Activated CD4-positive, alpha-beta T cell treated with anti-CD3 and anti-CD28 coated beads for 24 hours (primary cell): ENCODE results near the gene PMM2.
"Not testable (repeated sequence)": the region's sequence is repeated elsewhere in the genome, so short reads cannot be mapped to it uniquely, and the experiment has no call there.

Experiments
- DNase-seq, 2 donors: peaks; one replicate each; pipeline ENCODE4 v3.0.0-alpha.2; 2020; ENCODE audit warnings: low read depth in 2 of 2

PMM2 gene

GRCh38 chr16:8867216-8867931 lies 69.7 kb downstream of the PMM2 start:
- DNase-seq, result no peak

- DNase-seq, result no peak
Measured at GRCh38 chr16:8867932-8868415, 70.3 kb downstream of the PMM2 start.

- DNase-seq, result peak; percentile 72 to 76
Measured at GRCh38 chr16:8868416-8869211, 71.0 kb downstream of the PMM2 start, which contains the start of gene CARHSP1. CARHSP1 (minus strand) TSS chr16:8869006; CDS start chr16:8859328, 9,678 bp downstream.

GRCh38 chr16:8869212-8869987 lies 71.8 kb downstream of the PMM2 start:
- no peak for DNase-seq

- DNase-seq, result not testable (repeated sequence)
Measured at GRCh38 chr16:8869988-8870241, 72.3 kb downstream of the PMM2 start.

GRCh38 chr16:8872071-8872470 lies 74.4 kb downstream of the PMM2 start:
- no peak for DNase-seq

GRCh38 chr16:8872967-8873865 lies 75.6 kb downstream of the PMM2 start:
- no peak for DNase-seq

GRCh38 chr16:8873866-8874195 lies 76.2 kb downstream of the PMM2 start:
- DNase-seq, result not testable (repeated sequence)

GRCh38 chr16:8874388-8874787 lies 76.7 kb downstream of the PMM2 start:
- DNase-seq, result no peak

- DNase-seq, result not testable (repeated sequence)
Measured at GRCh38 chr16:8875317-8875716, 77.7 kb downstream of the PMM2 start.

- DNase-seq, result no peak
Measured at GRCh38 chr16:8877894-8878522, 80.4 kb downstream of the PMM2 start.

- DNase-seq, result no peak
Measured at GRCh38 chr16:8878523-8878911, 80.9 kb downstream of the PMM2 start.

GRCh38 chr16:8880839-8881510 lies 83.3 kb downstream of the PMM2 start:
- no peak for DNase-seq

- no peak for DNase-seq
Measured at GRCh38 chr16:8882041-8882617, 84.5 kb downstream of the PMM2 start, which contains the start of gene LITAFD. LITAFD (plus strand) TSS chr16:8882351; CDS start chr16:8884356, 2,005 bp downstream.

GRCh38 chr16:8882725-8883377 lies 85.2 kb downstream of the PMM2 start:
- no peak for DNase-seq

- DNase-seq, result no peak
Measured at GRCh38 chr16:8885674-8886592, 88.3 kb downstream of the PMM2 start.

- no peak for DNase-seq
Measured at GRCh38 chr16:8886593-8887430, 89.2 kb downstream of the PMM2 start.

GRCh38 chr16:8887431-8887765 lies 89.8 kb downstream of the PMM2 start:
- no peak for DNase-seq
